ENCODE data around the gene HIP1R.

GRCh38 chr12:122785503-122785902 lies 49.8 kb upstream of the HIP1R start:
- no peak for TF ChIP-seq CTCF (IDR thresholded peaks at IDR 0.05; ENCODE audit: control extremely low read depth in 1 of 3, insufficient read depth in 1 of 3, low read depth in 1 of 3, low read length in 3 of 3)
- TF ChIP-seq POLR2A (IDR thresholded peaks at IDR 0.05; ENCODE audit: control extremely low read depth in 1 of 2, low read depth in 2 of 2, low read length in 2 of 2), result no peak
- TF ChIP-seq ATF3 (IDR thresholded peaks at IDR 0.05; ENCODE audit: insufficient read depth, low read depth, low read length), result no peak
- TF ChIP-seq RAD21 (IDR thresholded peaks at IDR 0.05 in 1 of 2, conservative IDR thresholded peaks at IDR 0.05 in 1 of 2; ENCODE audit: low read depth in 2 of 2, low read length in 2 of 2), result no peak
